ENCODE results near the gene ENO3.
A peak's percentile ranks its signal among the peaks of the same experiment; 100 is the strongest.

Gene ENO3

GRCh38 chr17:4978726-4979125, 27.8 kb downstream of the ENO3 start:
- no peak for DNase-seq

GRCh38 chr17:4980644-4981216, 29.8 kb downstream of the ENO3 start:
- peak; percentile 2 for DNase-seq

GRCh38 chr17:4982305-4982704, 31.4 kb downstream of the ENO3 start:
- no peak for DNase-seq

GRCh38 chr17:4986403-4986802, 35.5 kb downstream of the ENO3 start:
- DNase-seq: no peak

- DNase-seq: peak; percentile 7
These were observed 36.2 kb downstream of the ENO3 start, which contains the start of gene CAMTA2 for GRCh38 chr17:4986951-4987766. Gene CAMTA2, minus strand, starts transcription at chr17:4987675. Its CDS starts 1,453 bp downstream, at chr17:4986222.

GRCh38 chr17:4987767-4988567, 37.0 kb downstream of the ENO3 start:
- DNase-seq: no peak

- no peak for DNase-seq
These were observed 43.2 kb downstream of the ENO3 start for GRCh38 chr17:4994081-4994595.

- no peak for DNase-seq
These were observed 46.5 kb downstream of the ENO3 start, which contains the start of the genes INCA1 and KIF1C for GRCh38 chr17:4997302-4998026. Gene INCA1, minus strand, starts transcription at chr17:4997522. Its CDS starts 3,085 bp downstream, at chr17:4994437. Gene KIF1C, plus strand, starts transcription at chr17:4997950. Its CDS starts 2,297 bp downstream, at chr17:5000247.

GRCh38 chr17:4998027-4998731, 47.3 kb downstream of the ENO3 start:
- no peak for DNase-seq

GRCh38 chr17:4998732-4999429, 48.0 kb downstream of the ENO3 start:
- no peak for DNase-seq

GRCh38 chr17:4999430-5000093, 48.6 kb downstream of the ENO3 start:
- no peak for DNase-seq

GRCh38 chr17:5000237-5000639, 49.3 kb downstream of the ENO3 start:
- no peak for DNase-seq

- no peak for DNase-seq
These were observed 51.3 kb downstream of the ENO3 start for GRCh38 chr17:5002121-5002788.

GRCh38 chr17:5003214-5003867, 52.4 kb downstream of the ENO3 start:
- no peak for DNase-seq

All from NCI-H2081 treated with DMSO at 0.1 percent for 48 hours (cell line).